ENCODE data around the gene WHRN.

WHRN gene

DNA sequence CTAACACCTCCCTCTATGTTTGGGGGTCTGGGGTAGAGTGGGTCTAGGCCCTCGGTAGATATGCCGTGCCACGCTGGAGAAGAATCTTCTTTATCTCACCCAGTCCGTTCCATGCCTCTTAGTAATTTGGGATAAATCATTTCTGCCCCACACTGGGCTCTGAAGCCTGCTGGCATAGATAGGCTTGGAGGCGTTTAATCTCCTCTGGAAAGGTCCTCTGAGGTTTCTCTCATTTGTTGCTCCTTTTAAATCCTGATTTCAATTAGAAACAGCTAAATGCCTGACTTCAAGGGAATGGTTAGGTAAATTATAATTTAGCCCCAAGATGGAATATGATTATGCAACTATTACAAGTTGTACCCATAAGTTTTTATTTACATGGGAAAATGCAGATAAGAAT, 59.7 kb downstream of the WHRN start:
- no peak for FAIRE-seq

DNA sequence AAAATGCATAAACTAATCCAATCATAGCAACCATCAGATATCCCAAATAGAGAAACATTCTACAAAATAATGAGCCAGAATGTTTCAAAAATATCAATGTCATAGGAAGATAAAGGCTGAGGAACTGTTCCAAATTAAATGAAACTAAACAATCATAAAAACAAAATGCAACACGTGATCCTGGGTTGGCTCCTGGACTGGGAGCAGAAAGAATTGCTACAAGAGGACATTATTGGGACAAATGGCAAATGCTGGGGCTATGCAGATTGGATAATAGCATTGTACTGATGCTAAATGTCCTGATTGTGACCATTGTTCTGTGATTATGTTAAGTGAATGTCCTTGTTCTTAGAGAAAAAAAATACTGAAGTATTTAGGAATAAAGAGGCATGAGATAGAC, 63.3 kb downstream of the WHRN start:
- no peak for FAIRE-seq

DNA sequence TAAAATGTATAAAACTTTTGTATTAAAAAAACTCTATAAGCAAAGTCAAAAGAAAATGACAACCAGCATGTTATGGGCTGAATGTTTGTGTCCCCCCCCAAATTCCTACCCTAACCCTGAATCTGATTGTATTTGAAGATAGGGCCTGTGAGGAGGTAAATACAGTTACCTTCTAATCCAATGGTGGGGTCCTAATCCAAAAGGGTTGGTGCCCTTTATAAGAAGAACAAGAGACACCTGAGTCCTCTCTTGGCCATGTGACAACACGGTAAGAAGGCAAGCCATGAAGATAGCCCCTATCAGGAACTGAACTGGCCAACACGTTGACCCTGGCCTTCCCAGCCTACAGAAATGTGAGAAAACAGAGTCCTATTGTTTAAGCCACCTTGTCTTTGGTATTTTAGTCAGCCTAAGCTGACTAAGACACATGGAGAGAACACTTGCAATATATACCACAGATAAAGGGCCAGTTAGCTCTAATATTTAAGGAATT, 67.8 kb downstream of the WHRN start:
- FAIRE-seq: no peak

GRCh38 chr9:114434878-114435311, 70.4 kb downstream of the WHRN start:
- FAIRE-seq: peak; percentile 13

DNA sequence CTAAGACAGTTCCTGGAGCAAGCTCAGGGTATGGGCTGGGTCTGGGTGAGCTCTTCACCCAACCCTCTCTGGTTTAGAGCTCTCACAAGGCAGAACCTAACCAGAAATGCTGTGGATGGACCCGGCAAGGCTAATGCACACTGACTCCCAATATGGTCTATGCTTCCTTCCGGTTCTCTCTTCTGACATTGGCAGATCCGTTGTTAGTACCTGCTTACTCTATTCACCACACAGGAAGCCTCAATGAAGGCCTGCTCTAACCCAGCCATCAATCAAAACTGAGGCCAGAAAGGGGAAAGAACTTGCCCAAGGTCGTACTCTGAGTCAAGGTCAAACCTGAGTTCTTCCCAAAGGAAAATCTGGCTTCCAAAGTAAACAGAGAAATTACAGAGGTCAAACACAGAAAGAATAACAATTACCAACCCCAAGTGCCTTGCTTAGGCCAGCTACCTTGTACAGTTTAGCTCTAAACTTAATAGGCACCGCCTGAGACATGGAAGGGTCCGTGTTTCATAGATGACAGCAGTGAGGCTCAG, 71.5 kb downstream of the WHRN start:
- FAIRE-seq: no peak

- no peak for FAIRE-seq
These were observed 72.2 kb downstream of the WHRN start for GRCh38 chr9:114433086-114433485.

DNA sequence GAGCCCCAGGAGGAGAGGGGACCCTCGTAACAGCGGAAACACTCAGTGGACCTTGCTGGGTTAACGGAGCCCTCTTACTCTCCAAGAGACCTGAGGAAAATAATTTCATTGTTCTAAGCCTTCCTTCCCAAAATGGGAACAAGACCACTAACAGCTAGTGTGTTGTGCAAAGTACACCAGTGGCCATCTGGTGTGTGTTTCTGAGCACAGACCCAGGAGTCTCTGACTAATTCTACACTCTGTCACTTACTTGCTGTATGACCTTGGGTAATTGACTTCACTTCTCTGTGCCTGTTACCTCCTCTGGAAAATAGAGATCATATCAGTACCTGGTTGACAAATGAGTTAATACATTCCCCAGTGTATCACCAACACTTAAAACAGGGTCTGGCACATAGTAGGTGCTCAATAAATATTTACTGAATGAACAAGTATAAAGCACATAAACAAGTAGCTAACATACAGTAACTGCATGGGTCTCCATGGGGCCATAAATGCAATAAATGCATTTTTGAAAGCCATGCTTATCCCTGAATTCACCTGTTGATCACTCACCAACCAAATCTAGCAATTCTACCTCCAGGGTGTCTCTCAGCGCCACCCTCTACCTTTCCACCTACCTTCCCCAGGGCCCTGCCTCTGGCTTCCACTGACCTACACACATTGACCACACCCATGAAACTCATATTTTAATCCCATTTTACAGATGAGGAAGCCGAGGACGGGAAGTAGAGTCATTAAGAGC, 72.8 kb downstream of the WHRN start:
- no peak for FAIRE-seq

- no peak for FAIRE-seq
These were observed 73.5 kb downstream of the WHRN start for GRCh38 chr9:114431770-114432169.

- no peak for FAIRE-seq
These were observed 74.3 kb downstream of the WHRN start for GRCh38 chr9:114431003-114431402.

- no peak for FAIRE-seq
These were observed 74.8 kb downstream of the WHRN start for GRCh38 chr9:114430457-114430856.

DNA sequence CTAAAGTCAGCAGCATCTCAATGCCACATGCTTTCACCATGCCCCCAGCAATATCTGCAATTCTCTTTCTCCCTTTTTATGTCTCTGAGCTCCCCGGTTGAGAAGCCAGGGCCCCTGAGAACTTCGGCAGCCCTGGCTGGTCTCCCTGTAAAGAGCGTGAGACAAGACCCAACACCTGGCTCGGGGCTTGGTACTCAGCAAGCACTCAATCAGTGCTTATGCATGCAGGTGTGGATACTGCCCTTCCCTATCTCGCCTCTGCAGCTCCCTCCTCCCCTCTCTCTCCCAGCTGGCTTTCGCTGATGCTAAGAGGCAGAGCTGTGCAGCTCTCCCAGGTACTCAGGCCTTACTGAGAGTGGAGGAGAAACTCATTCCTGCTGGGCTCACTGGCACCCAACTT, 75.8 kb downstream of the WHRN start:
- FAIRE-seq: no peak

GRCh38 chr9:114428466-114428865, 76.8 kb downstream of the WHRN start:
- no peak for FAIRE-seq

DNA sequence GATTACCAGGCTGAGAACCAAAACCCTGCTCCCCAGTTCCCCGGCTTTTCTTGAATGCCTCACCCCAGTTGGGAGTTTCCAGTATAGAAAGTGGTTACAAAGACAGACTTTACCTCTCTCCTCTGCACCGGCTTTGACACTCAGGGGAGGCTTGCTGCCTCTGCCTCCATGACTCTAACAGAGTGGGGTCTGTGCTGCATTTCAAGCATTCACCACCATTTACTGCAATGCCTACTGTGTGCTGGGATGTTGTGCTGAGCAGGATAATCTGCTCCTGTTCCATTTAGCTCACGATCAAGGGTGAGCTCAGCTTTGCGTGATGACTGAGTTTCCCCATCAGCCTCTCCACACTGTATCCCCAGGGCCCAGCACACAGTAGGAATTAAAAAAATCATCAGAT, 77.6 kb downstream of the WHRN start:
- no peak for FAIRE-seq

DNA sequence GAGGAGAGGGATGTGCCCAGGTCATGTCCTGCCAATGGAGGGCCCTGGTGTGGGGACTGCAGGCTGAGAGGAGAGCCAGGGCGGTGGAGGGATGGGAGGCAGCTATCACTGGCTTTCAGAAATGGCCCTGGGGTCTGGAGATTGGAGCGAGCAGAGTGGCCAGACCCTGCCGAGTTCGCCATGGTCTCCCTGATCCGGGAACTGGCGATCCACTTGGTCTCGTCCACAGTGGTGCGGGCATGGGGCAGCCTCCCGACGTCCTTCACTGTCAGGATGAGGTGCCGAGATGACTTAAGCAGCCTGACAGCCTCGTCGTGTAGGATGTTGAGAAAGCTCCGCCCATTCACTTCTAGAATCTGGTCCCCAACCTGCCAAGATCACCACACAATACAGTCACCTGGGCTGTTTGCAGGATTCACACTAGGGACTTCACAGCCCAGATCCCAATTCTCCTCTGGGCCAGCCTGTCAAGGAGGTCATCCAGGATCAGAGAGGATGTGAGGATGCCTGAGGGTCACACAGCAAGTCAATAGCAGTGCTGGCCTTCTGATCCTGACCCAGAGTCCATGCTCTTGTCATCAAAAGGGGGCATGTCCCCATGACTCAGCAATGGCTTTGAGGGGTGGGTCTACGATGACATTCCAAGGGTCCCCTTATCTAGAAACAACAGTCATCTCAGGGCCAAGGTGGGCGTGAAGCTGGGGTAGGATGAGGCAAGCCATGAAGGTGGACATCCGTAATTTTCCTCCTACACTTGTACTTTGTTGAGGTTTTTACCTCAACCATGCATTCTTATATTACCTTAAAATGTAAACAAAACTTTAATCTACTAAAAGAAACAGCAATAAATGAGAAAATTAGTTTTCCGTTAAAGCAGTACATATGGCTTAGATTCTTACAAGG, 79.0 kb downstream of the WHRN start:
- no peak for FAIRE-seq

DNA sequence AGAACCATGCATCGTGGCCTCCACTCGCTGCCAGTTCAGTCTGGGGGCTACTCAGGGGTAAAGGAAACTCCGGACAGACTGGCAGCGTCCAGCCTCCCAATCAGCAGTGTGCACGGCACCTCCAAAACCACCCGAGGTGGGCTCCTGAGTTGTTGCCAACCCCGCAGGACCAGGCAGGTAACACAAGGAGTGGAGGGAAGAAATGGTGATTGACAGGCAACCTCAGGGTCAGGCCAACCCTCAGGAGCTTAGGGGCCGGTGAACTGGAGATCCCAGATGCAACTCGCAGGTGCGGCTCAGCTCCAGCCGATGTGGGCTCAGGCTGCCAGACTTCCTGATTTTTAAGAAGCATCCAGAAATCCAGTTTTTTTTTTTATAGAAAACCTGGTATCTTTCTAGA, 80.1 kb downstream of the WHRN start:
- no peak for FAIRE-seq

GRCh38 chr9:114424126-114424525, 81.1 kb downstream of the WHRN start:
- no peak for FAIRE-seq

- no peak for FAIRE-seq
These were observed 82.1 kb downstream of the WHRN start for GRCh38 chr9:114423181-114423580.

GRCh38 chr9:114421147-114421546, 84.1 kb downstream of the WHRN start:
- no peak for FAIRE-seq

GRCh38 chr9:114419796-114420195, 85.5 kb downstream of the WHRN start:
- no peak for FAIRE-seq

GRCh38 chr9:114418053-114418452, 87.2 kb downstream of the WHRN start:
- no peak for FAIRE-seq

- FAIRE-seq: no peak
These were observed 87.8 kb downstream of the WHRN start for GRCh38 chr9:114417511-114417910.

- FAIRE-seq: no peak
These were observed 88.4 kb downstream of the WHRN start for GRCh38 chr9:114416906-114417305.

- no peak for FAIRE-seq
These were observed 89.0 kb downstream of the WHRN start for GRCh38 chr9:114416290-114416689.

DNA sequence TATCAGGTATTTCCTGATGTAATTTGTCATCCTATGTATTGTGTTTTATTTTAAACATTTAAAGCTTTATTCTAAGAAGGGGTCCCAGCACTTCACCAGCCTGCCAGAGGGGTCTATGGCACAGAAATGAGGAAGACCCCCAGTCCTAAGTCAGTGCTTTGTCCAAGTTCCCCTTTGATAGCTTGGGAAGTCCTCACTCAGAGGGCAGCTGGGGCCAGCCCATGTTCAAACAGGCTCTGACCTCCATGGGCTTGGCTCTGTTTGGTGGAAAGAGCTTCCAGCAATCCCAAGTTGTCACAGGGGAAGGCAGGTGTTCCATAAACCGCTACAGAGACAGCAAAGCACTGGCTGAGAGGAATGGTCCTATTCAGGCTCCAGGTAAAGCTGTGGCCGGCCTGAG, 90.9 kb downstream of the WHRN start:
- FAIRE-seq: no peak

Measured in G401.6 (cell line).